GOT3 (cell line): ENCODE results near the gene NSRP1.
A peak's percentile ranks its signal among the peaks of the same experiment; 100 is the strongest.
"Not testable (repeated sequence)": the region's sequence is repeated elsewhere in the genome, so short reads cannot be mapped to it uniquely, and the experiment has no call there.

Source experiments
- DNase-seq: peaks from one replicate; lab custom pipeline; 2025; ENCODE audit warnings: mixed read lengths; lab: John Stamatoyannopoulos, UW

NSRP1 gene

GRCh38 chr17:30116661-30117551 lies at the start of gene NSRP1:
Gene NSRP1, plus strand, starts transcription at chr17:30116816. Its CDS starts 28 bp downstream, at chr17:30116844.
- DNase-seq: peak; percentile 80

DNA sequence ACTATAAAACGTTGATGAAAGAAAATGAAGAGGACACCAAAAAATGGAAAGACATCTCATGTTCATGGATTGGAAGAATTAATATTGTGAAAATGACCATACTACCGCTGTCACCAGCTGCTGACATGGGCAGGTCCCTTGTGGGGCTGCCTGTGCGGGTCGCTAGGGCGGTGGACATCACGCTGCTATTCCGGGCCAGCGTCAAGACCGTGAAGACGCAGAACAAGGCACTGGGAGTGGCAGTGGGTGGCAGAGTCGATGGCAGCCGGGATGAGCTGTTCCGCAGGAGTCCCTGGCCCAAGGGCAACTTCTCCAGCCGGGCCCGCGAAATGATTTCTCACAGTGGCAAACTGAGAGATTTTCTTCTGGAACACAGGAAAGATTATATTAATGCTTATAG lies 48.2 kb upstream of the NSRP1 start:
- DNase-seq: no peak

- DNase-seq: no peak
These were observed 42.4 kb upstream of the NSRP1 start for GRCh38 chr17:30074254-30074653.

DNA sequence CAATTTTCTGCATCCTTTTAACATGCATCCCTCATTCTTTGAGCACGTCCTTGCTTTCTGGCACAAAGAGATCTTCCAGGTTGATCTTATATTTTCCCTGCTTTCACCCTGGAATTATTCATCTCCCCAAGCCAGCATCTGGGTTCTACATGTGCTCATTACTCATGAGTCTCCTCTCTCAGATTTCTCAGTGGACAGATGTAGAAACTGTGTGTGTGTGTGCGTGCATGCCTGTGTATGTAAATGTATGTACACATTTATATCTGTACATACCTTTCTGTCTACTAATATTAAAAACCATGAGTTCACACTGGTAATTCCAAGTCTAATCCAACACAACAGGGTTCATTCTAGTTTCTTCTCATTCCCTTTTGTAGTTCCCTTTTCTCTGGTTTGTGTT lies 41.9 kb upstream of the NSRP1 start:
- no peak for DNase-seq

GRCh38 chr17:30082773-30083172 lies 33.8 kb upstream of the NSRP1 start:
- no peak for DNase-seq

- no peak for DNase-seq
These were observed 31.8 kb upstream of the NSRP1 start for GRCh38 chr17:30084788-30085187.

GRCh38 chr17:30086896-30087295 lies 29.7 kb upstream of the NSRP1 start:
- no peak for DNase-seq

DNA sequence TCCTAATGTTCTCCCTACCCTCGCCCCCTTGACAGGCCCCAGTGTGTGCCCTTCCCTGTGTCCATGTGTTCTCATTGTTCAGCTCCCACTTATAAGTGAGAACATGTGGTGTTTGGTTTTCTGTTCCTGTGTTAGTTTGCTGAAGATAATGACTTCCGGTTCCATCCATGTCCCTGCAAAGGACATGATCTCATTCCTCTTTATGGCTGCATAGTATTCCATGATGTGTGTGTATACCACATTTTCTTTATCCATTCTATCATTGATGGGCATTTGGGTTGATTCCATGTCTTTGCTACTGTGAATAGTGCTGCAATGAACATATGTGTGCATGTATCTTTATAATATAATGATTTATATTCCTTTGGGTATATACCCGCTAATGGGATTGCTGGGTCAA lies 29.2 kb upstream of the NSRP1 start:
- not testable (repeated sequence) for DNase-seq

GRCh38 chr17:30091121-30091670 lies 25.4 kb upstream of the NSRP1 start:
- DNase-seq: no peak

DNA sequence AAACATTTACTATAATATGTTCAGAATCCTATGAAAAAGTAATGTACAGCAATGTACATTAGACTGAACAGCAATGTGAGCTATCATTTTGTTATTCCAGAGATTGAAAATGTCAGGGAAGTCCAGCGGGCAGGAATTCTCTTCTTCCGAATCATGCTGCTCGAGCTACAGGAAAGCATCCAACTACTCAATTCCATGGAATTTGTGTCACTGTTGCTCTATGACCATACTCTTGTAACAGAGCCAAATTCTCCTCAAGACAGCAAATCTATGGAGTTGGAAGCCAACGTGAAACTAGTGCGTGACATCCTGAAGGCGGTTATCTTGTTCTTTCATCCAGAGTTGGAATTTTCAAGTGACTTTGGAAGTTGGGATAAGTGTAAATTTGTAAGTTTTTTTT lies 24.8 kb upstream of the NSRP1 start:
- DNase-seq: peak; percentile 5

DNA sequence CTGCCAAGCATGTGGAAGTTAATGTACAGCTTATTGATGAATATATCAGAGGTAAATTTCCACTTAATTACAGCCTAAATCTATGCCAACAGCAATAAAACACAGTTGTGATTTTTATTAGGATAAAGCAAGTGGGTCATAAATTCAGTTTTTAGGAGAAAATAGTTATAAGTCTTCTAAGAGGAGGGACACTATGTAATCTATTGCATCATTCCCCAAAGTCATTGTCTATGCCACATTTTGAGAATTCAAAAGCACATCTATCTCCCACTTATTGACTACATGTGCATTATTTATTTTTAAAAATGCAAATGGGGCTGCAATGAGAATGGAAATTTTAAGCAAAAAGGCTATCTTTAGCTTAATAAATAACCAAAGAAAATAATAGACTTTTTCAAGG lies 23.7 kb upstream of the NSRP1 start:
- DNase-seq: no peak

GRCh38 chr17:30093463-30094147 lies 23.0 kb upstream of the NSRP1 start:
- no peak for DNase-seq

DNA sequence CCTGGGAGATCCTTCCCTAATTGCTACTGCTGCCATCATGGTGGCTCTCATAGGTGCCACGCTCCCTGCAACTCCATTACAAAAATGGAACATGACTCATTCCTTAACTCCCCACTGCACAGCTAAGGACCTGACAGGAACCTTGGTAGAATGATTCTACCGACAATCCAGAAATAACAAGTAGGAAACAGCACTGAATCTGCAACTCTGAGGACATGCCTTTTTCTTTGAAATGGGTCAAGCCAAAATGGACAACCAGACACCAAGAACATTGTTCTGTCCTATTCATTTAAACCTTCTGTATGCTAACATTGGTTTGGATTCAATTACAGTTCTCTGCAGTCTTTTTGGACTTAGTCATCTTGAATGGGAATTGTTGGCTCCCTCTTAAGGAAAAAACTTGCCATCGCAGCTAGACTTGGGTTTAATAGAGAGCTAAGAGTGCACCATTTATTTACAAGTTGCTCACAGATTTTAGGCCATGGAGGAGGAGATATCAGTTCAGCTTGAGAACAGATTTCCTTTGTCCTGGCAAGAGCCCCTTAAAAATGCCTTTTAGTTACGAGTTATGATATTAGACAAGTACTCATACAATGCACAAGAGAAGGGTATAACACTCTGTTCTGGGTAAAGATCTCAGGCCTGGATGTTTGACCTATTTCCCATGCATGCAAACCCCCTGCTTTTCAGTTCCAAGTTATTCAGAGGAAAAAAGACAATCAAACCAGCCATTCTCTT lies 20.9 kb upstream of the NSRP1 start:
- no peak for DNase-seq

DNA sequence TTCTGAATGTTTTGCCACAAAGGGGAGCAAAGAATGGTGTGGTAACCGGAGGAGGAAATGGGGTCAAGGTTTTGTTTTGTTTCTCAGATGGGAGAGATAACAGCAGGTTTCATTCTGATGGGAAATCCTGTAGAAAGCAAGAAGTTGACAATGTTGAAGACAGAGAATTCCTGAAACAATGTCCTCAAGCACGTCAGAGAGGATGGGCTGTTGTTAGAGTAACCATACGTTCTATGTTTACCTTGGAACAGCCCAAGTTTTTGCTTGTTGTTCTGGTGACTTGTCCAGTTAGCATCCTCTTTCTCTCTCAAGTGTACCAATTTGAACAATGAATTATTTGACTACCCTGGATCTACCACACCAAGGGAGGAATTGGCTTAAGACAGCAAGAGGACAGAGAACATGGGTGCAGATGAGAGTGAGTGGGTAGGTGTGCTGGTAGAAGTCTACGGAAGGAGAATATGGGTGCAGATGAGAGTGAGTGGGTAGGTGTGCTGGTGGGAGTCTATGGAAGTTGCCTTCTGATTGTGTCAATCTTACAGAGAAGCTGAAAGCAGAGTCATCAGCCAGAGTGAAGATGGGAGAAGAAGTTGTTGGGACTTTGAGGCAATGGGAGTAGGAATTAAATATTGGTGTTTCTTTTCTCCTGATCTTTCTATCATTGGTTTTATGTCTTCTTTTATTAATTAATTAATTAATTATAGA lies 14.8 kb upstream of the NSRP1 start:
- DNase-seq: no peak

DNA sequence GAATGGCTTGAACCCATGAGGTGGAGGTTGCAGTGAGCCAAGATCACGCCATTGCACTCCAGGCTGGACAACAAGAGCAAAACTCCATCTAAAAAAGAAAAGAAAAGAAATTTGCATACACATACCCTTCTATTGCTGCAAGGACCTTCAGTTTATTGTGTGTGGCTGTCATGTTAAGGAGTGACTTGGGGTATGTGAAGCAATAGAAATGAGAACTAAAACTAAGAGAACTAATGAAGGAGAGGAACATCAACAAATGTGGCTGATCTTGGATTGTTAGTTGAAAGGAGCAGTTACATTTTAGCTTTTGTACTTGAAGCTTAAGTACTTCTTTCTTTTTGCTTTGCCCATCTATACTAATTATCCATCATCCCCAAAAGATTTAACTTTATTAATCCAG lies 12.7 kb upstream of the NSRP1 start:
- no peak for DNase-seq

DNA sequence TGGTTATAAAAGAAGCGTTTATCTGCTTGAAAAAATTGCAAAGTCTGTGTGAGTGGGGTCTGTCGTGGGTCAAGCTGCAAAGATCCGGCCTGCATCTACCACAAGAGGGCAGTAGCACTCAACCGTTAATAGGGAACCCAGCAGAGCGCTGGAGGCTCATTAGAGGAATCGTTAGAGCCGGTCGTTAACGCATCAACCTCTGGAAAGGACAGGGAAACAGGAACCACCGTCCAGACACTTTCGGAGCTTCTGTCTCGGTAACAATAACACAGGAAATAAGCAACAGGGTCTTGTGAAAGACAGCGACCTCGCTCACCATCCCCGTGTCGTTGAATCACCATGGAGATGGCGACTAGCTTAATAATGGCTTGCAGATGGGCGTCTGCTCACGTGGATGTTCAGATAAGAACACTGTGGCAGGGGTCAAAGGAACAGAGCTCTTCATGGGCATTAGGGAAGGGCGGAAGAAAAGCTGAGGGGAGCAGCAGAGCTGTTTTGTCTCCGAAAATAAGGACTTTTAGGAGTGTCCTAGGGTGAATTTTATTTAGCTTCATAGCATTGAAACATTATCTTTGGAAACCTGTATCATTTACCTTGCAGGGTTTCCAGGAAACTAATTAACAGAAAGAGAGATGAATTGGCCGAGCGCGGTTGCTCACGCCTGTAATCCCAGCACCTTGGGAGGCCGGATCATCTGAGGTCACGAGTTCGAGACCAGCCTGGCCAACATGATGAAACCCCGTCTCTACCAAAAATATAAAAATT lies 11.9 kb upstream of the NSRP1 start:
- peak; percentile 19 for DNase-seq

DNA sequence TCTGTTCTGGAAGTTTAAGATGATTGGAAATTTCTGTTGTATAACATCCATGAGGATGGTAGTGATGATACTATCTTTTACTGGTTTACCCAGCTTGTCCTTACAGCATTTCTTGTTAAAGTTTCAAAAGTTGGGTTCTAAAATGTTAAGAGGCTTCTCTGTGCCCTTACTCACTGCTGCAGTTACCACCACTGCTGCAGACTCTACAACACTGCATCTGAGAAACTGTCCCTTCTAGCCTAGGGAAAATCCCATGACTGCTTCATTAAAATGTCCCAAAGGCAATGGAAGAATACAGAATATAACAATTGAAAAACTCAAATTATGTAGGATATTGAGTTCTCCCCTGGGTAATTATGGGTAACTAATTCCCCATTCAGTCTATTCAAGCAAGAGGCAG lies 3.8 kb upstream of the NSRP1 start:
- DNase-seq: no peak

GRCh38 chr17:30113213-30113612 lies 3.4 kb upstream of the NSRP1 start:
- DNase-seq: no peak

DNA sequence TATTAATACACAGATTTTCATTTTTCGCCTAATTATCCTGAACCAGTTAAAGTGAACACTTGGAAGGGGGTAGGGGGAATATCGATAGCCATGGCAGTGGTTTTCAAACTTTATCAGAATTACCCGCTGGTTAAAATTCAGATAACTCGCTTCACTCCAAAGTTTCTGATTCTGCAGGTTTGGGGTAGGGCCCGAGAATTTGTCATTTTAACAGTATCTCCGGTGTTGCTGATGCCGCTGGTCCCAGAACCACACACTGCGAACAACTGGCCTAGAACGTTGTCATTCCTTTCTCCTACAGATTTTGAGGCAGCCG lies 313 bp upstream of the NSRP1 start:
- no peak for DNase-seq

DNA sequence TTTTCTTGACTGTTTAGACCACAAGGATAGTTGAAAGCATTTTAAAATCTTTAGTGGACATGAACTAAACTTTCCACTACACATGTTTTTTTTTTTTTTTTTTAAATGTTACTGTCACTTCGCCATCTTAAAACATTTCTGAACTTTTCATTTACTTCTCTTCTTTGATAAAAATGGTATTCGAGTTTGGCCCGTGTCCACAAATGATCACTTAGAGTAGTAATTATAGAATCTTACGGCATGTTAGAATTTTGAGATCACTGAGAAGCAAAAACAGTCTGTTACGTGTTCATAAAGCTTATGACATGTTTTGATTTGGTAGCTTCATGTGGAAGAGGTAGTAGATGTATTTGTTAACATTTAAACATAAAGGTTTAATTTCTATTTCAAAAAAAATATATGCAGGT lies 1.1 kb downstream of the NSRP1 start:
- DNase-seq: no peak

DNA sequence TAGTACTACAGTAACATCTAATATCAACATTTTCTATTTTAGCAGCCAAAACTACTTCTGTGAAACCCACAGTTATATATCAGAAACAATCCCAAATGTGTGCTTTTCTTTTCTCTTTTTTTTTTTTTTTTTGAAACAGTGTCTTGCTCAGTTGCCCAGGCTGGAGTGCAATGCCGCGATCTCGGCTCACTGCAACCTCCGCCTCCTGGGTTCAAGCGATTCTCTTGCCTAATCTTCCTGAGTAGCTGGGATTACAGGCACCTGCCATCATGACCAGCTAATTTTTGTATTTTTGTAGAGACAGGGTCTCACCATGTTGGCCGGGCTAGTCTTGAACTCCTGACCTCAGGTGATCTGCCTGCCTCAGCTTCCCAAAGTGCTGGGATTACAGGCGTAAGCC lies 2.0 kb downstream of the NSRP1 start:
- DNase-seq: not testable (repeated sequence)
